WTC11 (cell line): ENCODE data around the gene MYLK. TPM values are rescaled to one million over a fixed set of nuclear protein-coding genes. Genes with fewer than 3 reads are reported as not detected.

Experiments
- ATAC-seq: fragments of 200-7000 bp; cut with Tn5 transposase; 2 replicates; pipeline ENCODE4 v1.10.0; 2021; ENCODE audit warnings: mild to moderate bottlenecking, moderate library complexity
- CTCF ChIA-PET: fragments of 300-600 bp; sonication (Branson Sonifier 250); formaldehyde crosslinking; loops from one replicate; lab custom pipeline; 2021; ENCODE audit warnings: antibody characterized with exemption; lab: Charles Lee
- POLR2A ChIA-PET: fragments of 350-600 bp; sonication (Branson Sonifier 250); formaldehyde crosslinking; loops from one replicate; lab custom pipeline; 2021; ENCODE audit warnings: antibody characterized with exemption; lab: Charles Lee
- DNase-seq: peaks from one replicate; pipeline ENCODE4 v3.0.0; 2021; ENCODE audit warnings: low spot score
- H3K27ac Mint-ChIP-seq: 2 replicates; pipeline ENCODE4 v1.8.0; 2021; ENCODE audit warnings: mixed read lengths
- H3K27me3 Mint-ChIP-seq: 2 replicates; pipeline ENCODE4 v1.8.0; 2021; ENCODE audit warnings: low read depth, mild to moderate bottlenecking, moderate library complexity, mixed read lengths
- H3K36me3 Mint-ChIP-seq: 2 replicates; pipeline ENCODE4 v1.8.0; 2021; ENCODE audit warnings: mixed read lengths
- H3K4me1 Mint-ChIP-seq: 2 replicates; pipeline ENCODE4 v1.8.0; 2022; ENCODE audit warnings: mixed read lengths
- H3K4me3 Mint-ChIP-seq: 2 replicates; pipeline ENCODE4 v1.8.0; 2021; ENCODE audit warnings: mild to moderate bottlenecking, moderate library complexity, mixed read lengths
- H3K9me3 Mint-ChIP-seq: 2 replicates; pipeline ENCODE4 v1.8.0; 2021; ENCODE audit warnings: mixed read lengths
- CBFB ChIP-seq: sonication (generic); formaldehyde crosslinking; IDR thresholded peaks from 2 replicates; pipeline ENCODE4 v1.8.1; 2022; ENCODE audit warnings: mild to moderate bottlenecking, low read depth, missing genetic modification reagents
- CREM ChIP-seq: sonication (generic); formaldehyde crosslinking; IDR thresholded peaks from 2 replicates; pipeline ENCODE4 v1.8.1; 2022; ENCODE audit warnings: mild to moderate bottlenecking, missing genetic modification reagents, moderate library complexity
- EMX1 ChIP-seq: fragments of 250-450 bp; sonication (Bioruptor Pico); IDR thresholded peaks from 2 replicates; pipeline ENCODE4 v1.8.0; 2021; ENCODE audit warnings: mild to moderate bottlenecking
- FOXK1 ChIP-seq: sonication (generic); formaldehyde crosslinking; IDR thresholded peaks from 2 replicates; pipeline ENCODE4 v1.8.0; 2022; ENCODE audit warnings: mild to moderate bottlenecking, moderate library complexity, missing genetic modification reagents
- GRHL2 ChIP-seq: fragments of 250-450 bp; sonication (Bioruptor Pico); IDR thresholded peaks from 2 replicates; pipeline ENCODE4 v1.8.0; 2022; ENCODE audit warnings: mild to moderate bottlenecking, moderate library complexity; ENCODE audit not compliant: insufficient replicate concordance, severe bottlenecking
- JAZF1 ChIP-seq: fragments of 250-450 bp; sonication (Bioruptor Pico); IDR thresholded peaks from 2 replicates; pipeline ENCODE4 v1.9.0; 2021; ENCODE audit warnings: moderate library complexity, mild to moderate bottlenecking, inconsistent platforms
- JUN ChIP-seq: sonication (generic); formaldehyde crosslinking; IDR thresholded peaks from 2 replicates; pipeline ENCODE4 v1.8.0; 2023; ENCODE audit warnings: mild to moderate bottlenecking, missing genetic modification reagents
- NFATC4 ChIP-seq: fragments of 250-450 bp; sonication (Bioruptor Pico); IDR thresholded peaks from 2 replicates; pipeline ENCODE4 v1.9.0; 2021; ENCODE audit warnings: mild to moderate bottlenecking
- NR3C1 ChIP-seq: sonication (generic); formaldehyde crosslinking; conservative IDR thresholded peaks from 2 replicates; pipeline ENCODE4 v1.8.1; 2023; ENCODE audit warnings: low read depth, mild to moderate bottlenecking, missing genetic modification reagents
- PRRX2 ChIP-seq: fragments of 250-450 bp; sonication (Bioruptor Pico); IDR thresholded peaks from 2 replicates; pipeline ENCODE4 v1.8.0; 2021; ENCODE audit warnings: mild to moderate bottlenecking
- SP1 ChIP-seq: sonication (generic); formaldehyde crosslinking; conservative IDR thresholded peaks from 2 replicates; pipeline ENCODE4 v1.8.1; 2022; ENCODE audit warnings: missing genetic modification reagents
- TEAD4 ChIP-seq: sonication (generic); formaldehyde crosslinking; IDR thresholded peaks from 2 replicates; pipeline ENCODE4 v1.8.0; 2022; ENCODE audit warnings: mild to moderate bottlenecking, missing genetic modification reagents
- ZNF138 ChIP-seq: sonication (generic); formaldehyde crosslinking; conservative IDR thresholded peaks from 2 replicates; pipeline ENCODE4 v1.8.1; 2022; ENCODE audit warnings: mild to moderate bottlenecking, moderate library complexity, missing genetic modification reagents
- ZNF232 ChIP-seq: sonication (generic); formaldehyde crosslinking; IDR thresholded peaks from 2 replicates; pipeline ENCODE4 v1.8.0; 2022; ENCODE audit warnings: mild to moderate bottlenecking, missing genetic modification reagents
- ZNF671 ChIP-seq: fragments of 250-450 bp; sonication (Bioruptor Pico); IDR thresholded peaks from 2 replicates; pipeline ENCODE4 v1.8.0; 2021; ENCODE audit warnings: mild to moderate bottlenecking
- total RNA-seq: library from RNA; stranded (reverse); gene quantifications from 3 replicates; pipeline ENCODE4 v1.2.3, GENCODE V29; 2021
- TF ChIP-seq, protein P1 (sequence below): sonication (generic); formaldehyde crosslinking; IDR thresholded peaks from 2 replicates; pipeline ENCODE4 v1.8.0; 2023; ENCODE audit warnings: mild to moderate bottlenecking, missing genetic modification reagents
- TF ChIP-seq, protein P2 (sequence below): fragments of 250-450 bp; sonication (Bioruptor Pico); IDR thresholded peaks from 2 replicates; pipeline ENCODE4 v1.9.0; 2021; ENCODE audit warnings: mild to moderate bottlenecking
- TF ChIP-seq, protein P3 (sequence below): sonication (generic); formaldehyde crosslinking; IDR thresholded peaks from 2 replicates; pipeline ENCODE4 v1.8.1; 2022; ENCODE audit warnings: missing genetic modification reagents, borderline replicate concordance
- TF ChIP-seq, protein P4 (sequence below): sonication (generic); formaldehyde crosslinking; IDR thresholded peaks from 2 replicates; pipeline ENCODE4 v1.8.0; 2022; ENCODE audit warnings: mild to moderate bottlenecking, missing genetic modification reagents
- TF ChIP-seq, protein P5 (sequence below): sonication (generic); formaldehyde crosslinking; conservative IDR thresholded peaks from 2 replicates; pipeline ENCODE4 v1.8.1; 2022; ENCODE audit warnings: mild to moderate bottlenecking, missing genetic modification reagents

Gene MYLK
- total RNA-seq, 1 experiment from 2014 or later, result 10.4 TPM

DNA sequence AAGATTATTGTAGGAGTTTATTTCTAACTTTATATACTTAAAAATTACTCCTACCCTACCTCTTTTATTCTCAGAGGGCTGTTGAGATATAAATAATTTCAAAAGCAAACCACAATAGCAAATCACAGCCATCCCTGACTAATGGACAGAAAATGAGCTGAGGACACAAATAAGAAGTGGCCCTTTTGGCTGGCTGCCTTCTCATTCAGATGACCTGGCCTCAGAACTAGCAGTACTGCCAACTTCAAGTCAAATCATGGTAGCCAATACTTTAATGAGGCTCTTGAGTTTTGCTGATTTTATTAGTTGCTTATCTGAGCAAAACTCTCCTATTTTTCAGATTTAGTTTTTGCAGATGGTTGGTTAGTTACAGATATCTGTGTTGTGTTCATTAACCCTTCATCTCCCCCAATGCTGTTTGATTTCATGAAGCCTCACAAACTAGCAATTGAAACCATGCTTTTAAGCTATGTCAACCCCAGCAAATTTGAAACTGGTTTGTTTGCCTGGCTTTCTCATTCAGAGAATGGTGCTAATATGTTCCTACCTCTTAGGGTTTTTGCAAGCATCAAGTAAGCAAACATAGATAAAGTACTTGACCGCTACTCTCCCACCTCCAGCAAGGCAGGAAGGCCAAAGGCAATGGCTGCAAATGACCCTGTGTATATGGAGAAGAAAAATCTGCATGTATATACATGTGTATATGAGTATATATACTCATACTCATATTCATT, 225.8 kb downstream of the MYLK start:
- ATAC-seq (no peak), DNase-seq (no peak)
- H3K27ac Mint-ChIP-seq, result no peak overlapping the region
- POLR2A ChIA-PET, result no interaction called here
- CTCF ChIA-PET, result interaction anchor here (0.6 kb wide), 1 partner anchor 213 kb away, joined by 3 read pairs; no protein-coding TSS in a partner anchor
- H3K36me3 Mint-ChIP-seq, result peaks cover 14% of the 10 kb centered on the region
- H3K4me1 Mint-ChIP-seq, result no peaks in the 10 kb centered on the region
- no peak overlapping the region for H3K4me3 Mint-ChIP-seq
- TF ChIP-seq CBFB (CRISPR knock-in tag), result no peak
- H3K9me3 Mint-ChIP-seq, result peaks cover 14% of the 10 kb centered on the region
- H3K27me3 Mint-ChIP-seq, result no peaks in the 10 kb centered on the region; the same call in none of the 2 replicates

DNA sequence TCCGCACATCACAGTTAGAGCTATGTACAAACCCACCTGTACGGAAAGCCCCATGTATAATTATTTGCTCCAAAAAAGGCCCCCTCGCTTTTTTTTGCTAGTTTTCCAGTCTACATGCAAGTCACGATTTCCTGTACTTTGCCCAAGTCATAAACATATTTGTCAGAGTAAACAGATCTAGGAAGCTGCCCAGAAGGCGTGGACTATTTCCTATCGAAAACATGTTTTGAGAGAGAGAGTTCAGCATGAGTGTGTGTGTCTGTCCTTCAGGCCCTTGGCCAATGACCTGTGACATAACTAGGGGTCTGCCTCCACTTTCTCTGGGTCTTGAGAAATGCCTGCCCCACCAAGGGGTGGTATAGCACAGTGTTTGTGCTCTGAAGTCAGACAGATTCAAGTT, 226.6 kb downstream of the MYLK start:
- TF ChIP-seq SP1 (no peak), PRRX2 (CRISPR knock-in tag) (no peak), JAZF1 (CRISPR knock-in tag) (no peak), FOXK1 (CRISPR knock-in tag) (no peak), TEAD4 (no peak)
- TF ChIP-seq, protein P1, sequence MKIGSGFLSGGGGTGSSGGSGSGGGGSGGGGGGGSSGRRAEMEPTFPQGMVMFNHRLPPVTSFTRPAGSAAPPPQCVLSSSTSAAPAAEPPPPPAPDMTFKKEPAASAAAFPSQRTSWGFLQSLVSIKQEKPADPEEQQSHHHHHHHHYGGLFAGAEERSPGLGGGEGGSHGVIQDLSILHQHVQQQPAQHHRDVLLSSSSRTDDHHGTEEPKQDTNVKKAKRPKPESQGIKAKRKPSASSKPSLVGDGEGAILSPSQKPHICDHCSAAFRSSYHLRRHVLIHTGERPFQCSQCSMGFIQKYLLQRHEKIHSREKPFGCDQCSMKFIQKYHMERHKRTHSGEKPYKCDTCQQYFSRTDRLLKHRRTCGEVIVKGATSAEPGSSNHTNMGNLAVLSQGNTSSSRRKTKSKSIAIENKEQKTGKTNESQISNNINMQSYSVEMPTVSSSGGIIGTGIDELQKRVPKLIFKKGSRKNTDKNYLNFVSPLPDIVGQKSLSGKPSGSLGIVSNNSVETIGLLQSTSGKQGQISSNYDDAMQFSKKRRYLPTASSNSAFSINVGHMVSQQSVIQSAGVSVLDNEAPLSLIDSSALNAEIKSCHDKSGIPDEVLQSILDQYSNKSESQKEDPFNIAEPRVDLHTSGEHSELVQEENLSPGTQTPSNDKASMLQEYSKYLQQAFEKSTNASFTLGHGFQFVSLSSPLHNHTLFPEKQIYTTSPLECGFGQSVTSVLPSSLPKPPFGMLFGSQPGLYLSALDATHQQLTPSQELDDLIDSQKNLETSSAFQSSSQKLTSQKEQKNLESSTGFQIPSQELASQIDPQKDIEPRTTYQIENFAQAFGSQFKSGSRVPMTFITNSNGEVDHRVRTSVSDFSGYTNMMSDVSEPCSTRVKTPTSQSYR (CRISPR knock-in tag), result no peak
- TF ChIP-seq, protein P2, sequence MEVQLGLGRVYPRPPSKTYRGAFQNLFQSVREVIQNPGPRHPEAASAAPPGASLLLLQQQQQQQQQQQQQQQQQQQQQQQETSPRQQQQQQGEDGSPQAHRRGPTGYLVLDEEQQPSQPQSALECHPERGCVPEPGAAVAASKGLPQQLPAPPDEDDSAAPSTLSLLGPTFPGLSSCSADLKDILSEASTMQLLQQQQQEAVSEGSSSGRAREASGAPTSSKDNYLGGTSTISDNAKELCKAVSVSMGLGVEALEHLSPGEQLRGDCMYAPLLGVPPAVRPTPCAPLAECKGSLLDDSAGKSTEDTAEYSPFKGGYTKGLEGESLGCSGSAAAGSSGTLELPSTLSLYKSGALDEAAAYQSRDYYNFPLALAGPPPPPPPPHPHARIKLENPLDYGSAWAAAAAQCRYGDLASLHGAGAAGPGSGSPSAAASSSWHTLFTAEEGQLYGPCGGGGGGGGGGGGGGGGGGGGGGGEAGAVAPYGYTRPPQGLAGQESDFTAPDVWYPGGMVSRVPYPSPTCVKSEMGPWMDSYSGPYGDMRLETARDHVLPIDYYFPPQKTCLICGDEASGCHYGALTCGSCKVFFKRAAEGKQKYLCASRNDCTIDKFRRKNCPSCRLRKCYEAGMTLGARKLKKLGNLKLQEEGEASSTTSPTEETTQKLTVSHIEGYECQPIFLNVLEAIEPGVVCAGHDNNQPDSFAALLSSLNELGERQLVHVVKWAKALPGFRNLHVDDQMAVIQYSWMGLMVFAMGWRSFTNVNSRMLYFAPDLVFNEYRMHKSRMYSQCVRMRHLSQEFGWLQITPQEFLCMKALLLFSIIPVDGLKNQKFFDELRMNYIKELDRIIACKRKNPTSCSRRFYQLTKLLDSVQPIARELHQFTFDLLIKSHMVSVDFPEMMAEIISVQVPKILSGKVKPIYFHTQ (CRISPR knock-in tag), result no peak
- TF ChIP-seq, protein P3, sequence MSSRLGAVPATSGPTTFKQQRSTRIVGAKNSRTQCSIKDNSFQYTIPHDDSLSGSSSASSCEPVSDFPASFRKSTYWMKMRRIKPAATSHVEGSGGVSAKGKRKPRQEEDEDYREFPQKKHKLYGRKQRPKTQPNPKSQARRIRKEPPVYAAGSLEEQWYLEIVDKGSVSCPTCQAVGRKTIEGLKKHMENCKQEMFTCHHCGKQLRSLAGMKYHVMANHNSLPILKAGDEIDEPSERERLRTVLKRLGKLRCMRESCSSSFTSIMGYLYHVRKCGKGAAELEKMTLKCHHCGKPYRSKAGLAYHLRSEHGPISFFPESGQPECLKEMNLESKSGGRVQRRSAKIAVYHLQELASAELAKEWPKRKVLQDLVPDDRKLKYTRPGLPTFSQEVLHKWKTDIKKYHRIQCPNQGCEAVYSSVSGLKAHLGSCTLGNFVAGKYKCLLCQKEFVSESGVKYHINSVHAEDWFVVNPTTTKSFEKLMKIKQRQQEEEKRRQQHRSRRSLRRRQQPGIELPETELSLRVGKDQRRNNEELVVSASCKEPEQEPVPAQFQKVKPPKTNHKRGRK (CRISPR knock-in tag), result no peak
- TF ChIP-seq, protein P4, sequence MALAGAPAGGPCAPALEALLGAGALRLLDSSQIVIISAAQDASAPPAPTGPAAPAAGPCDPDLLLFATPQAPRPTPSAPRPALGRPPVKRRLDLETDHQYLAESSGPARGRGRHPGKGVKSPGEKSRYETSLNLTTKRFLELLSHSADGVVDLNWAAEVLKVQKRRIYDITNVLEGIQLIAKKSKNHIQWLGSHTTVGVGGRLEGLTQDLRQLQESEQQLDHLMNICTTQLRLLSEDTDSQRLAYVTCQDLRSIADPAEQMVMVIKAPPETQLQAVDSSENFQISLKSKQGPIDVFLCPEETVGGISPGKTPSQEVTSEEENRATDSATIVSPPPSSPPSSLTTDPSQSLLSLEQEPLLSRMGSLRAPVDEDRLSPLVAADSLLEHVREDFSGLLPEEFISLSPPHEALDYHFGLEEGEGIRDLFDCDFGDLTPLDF, result no peak
- peaks cover 3% of the 10 kb centered on the region for H3K4me1 Mint-ChIP-seq
- ATAC-seq, result no peak
- H3K27ac Mint-ChIP-seq, result no peak overlapping the region
- H3K36me3 Mint-ChIP-seq, result peaks cover 14% of the 10 kb centered on the region
- peaks cover 14% of the 10 kb centered on the region for H3K9me3 Mint-ChIP-seq
- ChIA-PET POLR2A (no interaction called here), CTCF (no interaction called here)
- DNase-seq, result no peak
- no peak overlapping the region for H3K4me3 Mint-ChIP-seq
- no peaks in the 10 kb centered on the region; the same call in none of the 2 replicates for H3K27me3 Mint-ChIP-seq

DNA sequence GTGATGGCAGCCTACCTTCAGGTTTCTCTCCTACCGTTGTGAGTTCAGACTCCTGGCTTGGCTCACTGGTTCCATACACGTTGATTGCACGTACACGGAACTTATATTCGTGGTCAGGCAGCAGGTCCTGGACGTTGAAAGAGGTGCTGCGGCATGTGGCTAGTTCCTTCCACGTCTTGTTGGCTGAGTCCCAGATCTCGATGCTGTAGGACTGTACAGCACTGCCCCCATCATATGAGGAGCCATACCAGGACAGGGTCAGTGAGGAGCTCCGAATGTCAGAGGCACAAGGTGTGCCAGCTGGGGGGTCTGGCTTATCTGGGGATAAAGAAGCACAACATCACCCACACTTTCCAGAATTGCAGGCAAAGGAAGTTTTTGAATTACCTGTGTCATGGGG, 227.0 kb downstream of the MYLK start:
- ChIA-PET POLR2A (no interaction called here), CTCF (interaction anchor here (7.0 to 7.6 kb wide), 2 partner anchors 16 to 66 kb away, joined by 108 to 141 read pairs; no protein-coding TSS in a partner anchor)
- H3K27ac Mint-ChIP-seq, result no peak overlapping the region
- H3K36me3 Mint-ChIP-seq, result peaks cover 14% of the 10 kb centered on the region
- peaks cover 7% of the 10 kb centered on the region for H3K4me1 Mint-ChIP-seq
- peaks cover 14% of the 10 kb centered on the region for H3K9me3 Mint-ChIP-seq
- DNase-seq (no peak), ATAC-seq (no peak)
- H3K27me3 Mint-ChIP-seq, result no peaks in the 10 kb centered on the region; the same call in none of the 2 replicates
- H3K4me3 Mint-ChIP-seq, result no peak overlapping the region
- no peak for TF ChIP-seq NR3C1 (CRISPR knock-in tag)
- no peak for TF ChIP-seq GRHL2 (CRISPR knock-in tag)
- TF ChIP-seq EMX1 (CRISPR knock-in tag), result no peak
- TF ChIP-seq, protein P5, sequence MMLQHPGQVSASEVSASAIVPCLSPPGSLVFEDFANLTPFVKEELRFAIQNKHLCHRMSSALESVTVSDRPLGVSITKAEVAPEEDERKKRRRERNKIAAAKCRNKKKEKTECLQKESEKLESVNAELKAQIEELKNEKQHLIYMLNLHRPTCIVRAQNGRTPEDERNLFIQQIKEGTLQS (CRISPR knock-in tag), result no peak
- TF ChIP-seq FOXK1 (CRISPR knock-in tag), result no peak
- TF ChIP-seq, protein P3 (CRISPR knock-in tag), result no peak
- TF ChIP-seq ZNF671, result no peak
- no peak for TF ChIP-seq ZNF138 (CRISPR knock-in tag)
- TF ChIP-seq ZNF232, result no peak
- no peak for TF ChIP-seq JUN (CRISPR knock-in tag)
- TF ChIP-seq NFATC4, result no peak
- no peak for TF ChIP-seq CREM (CRISPR knock-in tag)
